Measurements from ENCODE around the gene DEK.
"Not testable (repeated sequence)": the region's sequence is repeated elsewhere in the genome, so short reads cannot be mapped to it uniquely, and the experiment has no call there.

Gene DEK, protein sequence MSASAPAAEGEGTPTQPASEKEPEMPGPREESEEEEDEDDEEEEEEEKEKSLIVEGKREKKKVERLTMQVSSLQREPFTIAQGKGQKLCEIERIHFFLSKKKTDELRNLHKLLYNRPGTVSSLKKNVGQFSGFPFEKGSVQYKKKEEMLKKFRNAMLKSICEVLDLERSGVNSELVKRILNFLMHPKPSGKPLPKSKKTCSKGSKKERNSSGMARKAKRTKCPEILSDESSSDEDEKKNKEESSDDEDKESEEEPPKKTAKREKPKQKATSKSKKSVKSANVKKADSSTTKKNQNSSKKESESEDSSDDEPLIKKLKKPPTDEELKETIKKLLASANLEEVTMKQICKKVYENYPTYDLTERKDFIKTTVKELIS

DNA sequence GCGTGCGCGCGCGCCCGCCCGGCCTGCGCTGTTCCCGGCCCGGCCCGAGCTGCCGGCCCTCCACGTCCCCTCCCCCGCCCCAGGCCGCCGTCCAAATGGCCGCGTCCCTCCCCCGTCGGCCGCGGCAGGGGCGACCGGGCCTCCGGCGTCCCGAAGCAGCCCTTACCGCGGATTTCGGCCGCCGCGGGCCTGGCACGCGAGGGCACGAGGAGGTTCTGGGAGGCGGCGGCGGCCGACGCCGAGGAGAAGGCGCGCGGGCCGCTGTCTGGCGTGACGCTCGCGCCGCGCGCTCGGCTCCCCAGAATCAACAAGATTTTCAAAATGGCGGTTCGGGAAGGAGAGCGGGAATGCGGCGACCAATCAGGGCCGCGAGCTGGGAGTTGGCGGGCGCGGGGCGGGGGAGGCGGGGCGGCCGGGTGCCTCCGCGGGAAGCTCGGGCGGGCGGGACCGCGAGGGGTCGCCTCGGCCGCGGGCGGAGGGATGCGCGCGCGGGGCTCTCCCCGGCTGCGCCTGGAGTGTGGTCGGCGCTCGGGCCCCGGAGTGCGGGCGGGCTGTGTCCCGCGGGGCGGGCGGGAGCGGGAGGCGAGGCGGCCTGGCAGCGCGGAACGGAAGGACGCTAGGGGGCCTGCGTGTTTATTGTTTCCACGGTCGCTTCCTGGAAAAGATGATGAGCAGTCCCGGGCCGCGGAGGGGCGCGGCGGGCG is at the start of gene DEK:
TSS of gene DEK (minus strand) at position 312 of the 704 bp plus-strand sequence. CDS start 543 bp downstream, outside the sequence.
- H3K4me1 ChIP-seq (ENCODE audit: control insufficient read depth, insufficient read depth, low read length) = peaks cover 19% of the 10 kb centered on the region

DNA sequence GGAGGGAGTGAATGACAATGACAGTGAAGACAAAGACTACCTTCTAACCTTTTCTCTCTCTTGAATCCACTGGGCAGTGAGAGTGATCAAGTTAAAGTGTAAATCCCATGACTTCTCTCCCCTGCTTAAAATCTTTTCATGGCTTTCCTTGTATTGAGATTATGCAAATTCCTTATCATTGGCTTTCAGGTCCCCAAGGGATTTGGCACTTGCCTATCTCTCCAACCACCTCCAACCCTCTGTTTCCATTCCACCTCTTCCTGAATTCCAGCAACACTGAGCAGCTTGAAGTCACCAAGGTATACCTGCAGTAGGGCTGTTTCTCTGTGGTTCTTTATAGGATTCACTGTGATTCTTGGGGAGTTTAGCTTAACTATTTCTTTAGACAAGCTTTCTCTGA is 48.0 kb upstream of the DEK start:
- Histone ChIP-seq H3K27me3 (ENCODE audit: control insufficient read depth, insufficient read depth, low read length) (no peaks in the 10 kb centered on the region), H3K9ac (ENCODE audit: low read depth, low read length) (no peak overlapping the region), H3K4me3 (ENCODE audit: low read depth, low read length) (no peak overlapping the region), H3K9me3 (ENCODE audit: control insufficient read depth, insufficient read depth, low read length) (no peaks in the 10 kb centered on the region), H3K36me3 (ENCODE audit: control insufficient read depth, insufficient read depth, low read length) (no peaks in the 10 kb centered on the region), H3K4me1 (ENCODE audit: control insufficient read depth, insufficient read depth, low read length) (no peaks in the 10 kb centered on the region), H3K27ac (ENCODE audit: low read depth, low read length) (no peak overlapping the region)

More for the DNA sequence above, at the start of gene DEK:
- Histone ChIP-seq H3K9ac (ENCODE audit: low read depth, low read length) (peak within 1 kb of the TSS; percentile 99), H3K36me3 (ENCODE audit: control insufficient read depth, insufficient read depth, low read length) (peaks cover 26% of the 10 kb centered on the region), H3K27me3 (ENCODE audit: control insufficient read depth, insufficient read depth, low read length) (no peaks in the 10 kb centered on the region), H3K27ac (ENCODE audit: low read depth, low read length) (peak within 1 kb of the TSS; percentile 97), H3K4me3 (ENCODE audit: low read depth, low read length) (peak within 1 kb of the TSS; percentile 91), H3K9me3 (ENCODE audit: control insufficient read depth, insufficient read depth, low read length) (no peaks in the 10 kb centered on the region)

DNA sequence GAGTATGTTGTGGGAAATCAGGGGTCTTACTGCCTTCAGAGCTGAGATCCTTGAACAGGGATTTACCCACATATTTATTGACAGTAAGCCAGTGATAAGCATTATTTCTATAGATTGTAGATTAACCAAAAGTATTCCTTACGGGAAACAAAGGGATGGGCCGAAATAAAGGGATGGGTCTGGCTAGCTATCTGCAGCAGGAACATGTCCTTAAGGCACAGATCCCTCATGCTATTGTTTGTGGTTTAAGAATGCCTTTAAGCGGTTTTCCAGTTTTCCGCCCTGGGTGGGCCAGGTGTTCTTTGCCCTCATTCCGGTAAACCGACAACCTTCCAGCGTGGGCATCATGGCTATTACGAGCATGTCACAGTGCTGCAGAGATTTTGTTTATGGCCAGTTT is 45.7 kb upstream of the DEK start:
- H3K36me3 ChIP-seq (ENCODE audit: control insufficient read depth, insufficient read depth, low read length); H3K4me3 ChIP-seq (ENCODE audit: low read depth, low read length); H3K27me3 ChIP-seq (ENCODE audit: control insufficient read depth, insufficient read depth, low read length); H3K9me3 ChIP-seq (ENCODE audit: control insufficient read depth, insufficient read depth, low read length); H3K27ac ChIP-seq (ENCODE audit: low read depth, low read length); H3K4me1 ChIP-seq (ENCODE audit: control insufficient read depth, insufficient read depth, low read length); H3K9ac ChIP-seq (ENCODE audit: low read depth, low read length): not testable (repeated sequence)

DNA sequence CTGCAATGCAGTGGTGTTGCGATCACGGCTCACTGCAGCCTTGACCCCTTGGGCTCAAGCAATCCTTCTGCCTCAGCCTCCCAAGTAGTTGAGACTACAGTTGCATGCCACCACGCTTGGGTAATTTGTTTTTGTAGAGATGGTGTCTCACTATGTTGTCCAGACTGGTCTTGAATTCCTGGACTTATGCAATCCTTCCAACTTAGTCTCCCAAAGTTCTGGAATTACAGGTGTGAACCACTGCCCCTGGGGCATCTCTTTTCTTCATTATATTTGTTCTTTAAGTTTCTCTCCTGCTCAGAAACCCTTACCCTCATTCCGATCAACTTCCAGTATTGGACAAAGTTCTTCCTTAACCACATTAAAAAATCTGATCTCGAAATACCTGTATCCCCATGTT is 44.7 kb upstream of the DEK start:
- no peak overlapping the region for H3K27ac ChIP-seq (ENCODE audit: low read depth, low read length)

DNA sequence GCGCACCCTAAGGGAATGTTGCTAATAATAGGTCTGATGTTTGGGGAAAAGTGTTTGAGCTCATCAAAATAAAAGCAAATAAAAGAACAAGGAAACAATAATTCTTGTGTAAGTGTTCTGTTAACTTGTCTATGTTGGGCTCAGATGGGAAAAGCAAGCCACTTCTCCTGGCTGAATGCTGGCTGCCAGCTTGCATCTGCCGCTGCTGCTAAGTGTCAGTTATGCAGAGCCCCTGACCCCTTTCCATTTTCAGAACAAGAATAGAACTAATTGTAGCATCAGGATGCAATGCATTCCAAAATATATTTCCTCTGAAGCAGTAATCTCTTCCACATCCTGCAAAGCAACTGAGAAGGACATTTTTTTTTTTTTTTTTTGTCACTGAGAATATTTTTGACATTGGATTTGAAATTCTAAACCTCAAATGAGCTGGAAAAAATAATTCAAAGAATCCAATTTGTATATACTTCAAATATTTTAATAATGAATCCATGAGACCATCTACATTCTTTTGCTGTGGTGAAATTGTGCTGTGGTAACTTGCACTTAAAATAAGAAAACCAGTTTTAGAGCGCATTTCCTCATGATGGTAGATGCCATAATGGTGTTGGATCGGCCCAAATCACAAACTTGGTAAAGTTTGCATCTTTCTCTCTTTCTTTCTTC is 43.9 kb upstream of the DEK start:
- Histone ChIP-seq H3K4me1 (ENCODE audit: control insufficient read depth, insufficient read depth, low read length) (peaks cover 14% of the 10 kb centered on the region), H3K27me3 (ENCODE audit: control insufficient read depth, insufficient read depth, low read length) (no peaks in the 10 kb centered on the region), H3K27ac (ENCODE audit: low read depth, low read length) (no peak overlapping the region), H3K4me3 (ENCODE audit: low read depth, low read length) (no peak overlapping the region), H3K9me3 (ENCODE audit: control insufficient read depth, insufficient read depth, low read length) (no peaks in the 10 kb centered on the region), H3K9ac (ENCODE audit: low read depth, low read length) (no peak overlapping the region), H3K36me3 (ENCODE audit: control insufficient read depth, insufficient read depth, low read length) (no peaks in the 10 kb centered on the region)

More for the DNA sequence above, 44.7 kb upstream of the DEK start:
- Histone ChIP-seq H3K27me3 (ENCODE audit: control insufficient read depth, insufficient read depth, low read length) (no peaks in the 10 kb centered on the region), H3K4me1 (ENCODE audit: control insufficient read depth, insufficient read depth, low read length) (peaks cover 7% of the 10 kb centered on the region; the same call in 1 of the 2 replicates), H3K36me3 (ENCODE audit: control insufficient read depth, insufficient read depth, low read length) (no peaks in the 10 kb centered on the region), H3K9ac (ENCODE audit: low read depth, low read length) (no peak overlapping the region), H3K4me3 (ENCODE audit: low read depth, low read length) (no peak overlapping the region), H3K9me3 (ENCODE audit: control insufficient read depth, insufficient read depth, low read length) (no peaks in the 10 kb centered on the region)

DNA sequence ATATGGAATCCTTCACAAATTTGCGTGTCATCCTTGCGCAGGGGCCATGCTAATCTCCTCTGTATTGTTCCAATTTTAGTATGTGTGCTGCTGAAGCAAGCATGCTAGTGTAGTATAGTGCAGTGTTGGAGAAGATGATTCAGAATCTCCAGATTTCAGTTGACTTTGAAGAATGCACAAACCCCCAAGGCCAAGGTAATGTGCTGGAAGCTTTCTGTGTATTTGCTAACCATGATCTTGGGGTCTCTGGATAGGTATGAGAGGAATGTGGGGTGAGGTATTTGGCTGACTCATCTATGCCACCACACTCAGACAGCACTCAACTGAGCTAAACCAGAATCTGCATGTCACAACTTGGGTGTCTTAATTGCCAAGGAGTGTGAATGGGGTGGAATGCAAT is 42.6 kb upstream of the DEK start:
- Histone ChIP-seq H3K4me3 (ENCODE audit: low read depth, low read length) (no peak overlapping the region), H3K9me3 (ENCODE audit: control insufficient read depth, insufficient read depth, low read length) (no peaks in the 10 kb centered on the region), H3K4me1 (ENCODE audit: control insufficient read depth, insufficient read depth, low read length) (peaks cover 17% of the 10 kb centered on the region), H3K27me3 (ENCODE audit: control insufficient read depth, insufficient read depth, low read length) (no peaks in the 10 kb centered on the region), H3K27ac (ENCODE audit: low read depth, low read length) (no peak overlapping the region), H3K9ac (ENCODE audit: low read depth, low read length) (no peak overlapping the region), H3K36me3 (ENCODE audit: control insufficient read depth, insufficient read depth, low read length) (no peaks in the 10 kb centered on the region)

DNA sequence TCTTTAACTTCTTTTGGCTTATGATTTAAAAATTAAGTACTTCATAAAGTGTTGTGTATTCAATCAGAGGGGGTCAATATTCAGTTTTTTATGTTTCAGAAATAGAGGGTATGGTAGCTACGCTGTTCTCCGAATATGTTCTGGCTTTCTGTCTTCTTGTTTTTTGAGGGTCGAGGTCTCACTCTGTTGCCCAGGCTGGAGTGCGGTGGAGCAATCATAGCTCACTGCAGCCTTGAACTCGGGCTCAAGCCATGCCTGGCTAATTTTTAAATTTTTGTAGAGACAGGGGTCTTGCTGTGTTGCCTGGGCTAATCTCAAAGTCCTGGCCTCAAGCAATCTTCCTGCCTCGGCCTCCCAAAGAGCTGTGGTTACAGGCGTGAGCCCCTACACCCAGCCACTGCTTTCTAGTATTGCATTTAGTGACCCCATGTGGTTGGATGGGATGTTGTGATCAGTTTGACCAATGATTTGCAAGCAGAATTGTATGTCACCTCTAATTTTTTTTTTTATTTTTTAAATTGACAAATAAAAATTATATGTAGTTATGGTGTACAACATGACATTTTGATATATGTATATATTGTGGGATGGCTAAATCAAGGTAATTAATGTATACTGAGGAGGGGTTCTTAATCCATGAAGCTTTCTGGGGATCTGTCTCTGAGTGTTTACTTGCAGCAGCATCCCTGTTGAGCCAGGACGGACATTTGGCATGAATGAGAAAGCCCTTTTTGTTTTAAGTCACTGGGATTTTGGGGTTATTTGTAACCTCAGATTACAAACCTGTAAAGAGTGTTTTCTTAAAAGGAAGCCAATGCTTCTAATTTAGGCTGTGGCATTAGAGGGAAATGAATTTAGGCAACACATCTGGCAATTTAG is 38.5 kb upstream of the DEK start:
- H3K9me3 ChIP-seq (ENCODE audit: control insufficient read depth, insufficient read depth, low read length) = no peaks in the 10 kb centered on the region
- H3K36me3 ChIP-seq (ENCODE audit: control insufficient read depth, insufficient read depth, low read length) = no peaks in the 10 kb centered on the region
- no peak overlapping the region for H3K9ac ChIP-seq (ENCODE audit: low read depth, low read length)
- H3K27ac ChIP-seq (ENCODE audit: low read depth, low read length) = peak overlapping the region; percentile 52
- H3K4me1 ChIP-seq (ENCODE audit: control insufficient read depth, insufficient read depth, low read length) = peaks cover 17% of the 10 kb centered on the region
- H3K27me3 ChIP-seq (ENCODE audit: control insufficient read depth, insufficient read depth, low read length) = no peaks in the 10 kb centered on the region
- H3K4me3 ChIP-seq (ENCODE audit: low read depth, low read length) = peak overlapping the region; percentile 22; the same call in 1 of the 2 replicates

DNA sequence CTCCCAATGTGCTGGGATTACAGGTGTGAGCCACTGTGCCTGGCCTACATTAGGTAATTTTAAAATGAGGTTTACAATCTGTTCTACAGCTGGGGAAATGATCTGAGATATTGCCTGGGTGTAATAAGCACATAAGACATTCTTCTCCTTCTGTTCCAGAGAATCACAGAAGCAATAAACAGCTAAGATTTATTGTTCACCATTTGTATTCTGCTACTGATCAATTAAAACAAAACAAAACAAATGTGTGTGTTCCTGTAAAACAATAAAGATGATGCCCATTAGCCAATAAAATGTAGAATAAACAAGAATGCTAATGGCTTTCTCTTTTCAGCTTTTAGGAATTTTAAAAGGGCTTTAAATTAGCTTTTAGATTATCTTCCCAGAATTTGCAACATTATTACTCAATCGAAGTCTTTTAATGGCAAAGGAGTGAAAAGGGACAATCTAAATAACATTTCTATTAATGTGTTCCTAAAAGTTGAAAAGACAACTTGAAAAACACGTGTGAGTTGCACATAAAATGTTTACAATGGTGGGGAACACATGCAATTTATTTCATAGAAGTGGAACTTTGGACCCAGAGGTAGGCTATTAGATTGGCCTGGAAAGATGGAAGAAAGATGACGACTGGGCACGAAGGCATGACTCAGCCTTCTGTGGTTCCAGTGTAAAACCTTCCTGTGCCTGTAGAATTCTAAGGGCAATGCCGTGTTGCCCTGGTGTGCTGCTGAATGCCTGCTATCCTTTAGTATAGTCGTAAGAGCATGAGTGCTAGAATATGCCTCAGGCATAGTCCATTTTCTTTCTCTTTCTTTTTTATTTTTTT is 29.0 kb upstream of the DEK start:
- Histone ChIP-seq H3K4me3 (ENCODE audit: low read depth, low read length) (no peak overlapping the region), H3K27me3 (ENCODE audit: control insufficient read depth, insufficient read depth, low read length) (no peaks in the 10 kb centered on the region), H3K9me3 (ENCODE audit: control insufficient read depth, insufficient read depth, low read length) (no peaks in the 10 kb centered on the region), H3K4me1 (ENCODE audit: control insufficient read depth, insufficient read depth, low read length) (peaks cover 4% of the 10 kb centered on the region), H3K9ac (ENCODE audit: low read depth, low read length) (no peak overlapping the region), H3K27ac (ENCODE audit: low read depth, low read length) (no peak overlapping the region), H3K36me3 (ENCODE audit: control insufficient read depth, insufficient read depth, low read length) (no peaks in the 10 kb centered on the region)

DNA sequence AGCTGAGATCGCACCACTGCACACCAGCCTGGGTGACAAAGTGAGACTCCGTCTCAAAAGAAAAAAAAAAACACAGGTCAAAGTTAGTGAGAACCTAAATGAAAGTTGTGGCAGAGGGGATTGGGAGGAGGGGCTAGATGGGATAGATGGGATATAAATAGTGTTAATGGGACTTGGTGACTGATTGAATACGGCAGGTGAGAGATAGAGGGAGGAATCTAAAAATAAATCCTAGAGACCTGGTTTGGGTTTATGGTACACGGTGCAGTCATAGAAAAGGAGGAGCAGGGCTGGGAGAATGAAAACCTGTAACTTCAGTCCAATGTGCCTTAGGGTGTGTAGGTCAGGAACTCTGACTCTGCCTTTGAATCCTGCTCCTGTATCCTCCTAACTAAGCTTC is 25.0 kb upstream of the DEK start:
- no peaks in the 10 kb centered on the region for H3K36me3 ChIP-seq (ENCODE audit: control insufficient read depth, insufficient read depth, low read length)
- no peak overlapping the region for H3K9ac ChIP-seq (ENCODE audit: low read depth, low read length)
- no peaks in the 10 kb centered on the region for H3K9me3 ChIP-seq (ENCODE audit: control insufficient read depth, insufficient read depth, low read length)
- H3K27me3 ChIP-seq (ENCODE audit: control insufficient read depth, insufficient read depth, low read length) = no peaks in the 10 kb centered on the region
- no peak overlapping the region for H3K27ac ChIP-seq (ENCODE audit: low read depth, low read length)
- no peak overlapping the region for H3K4me3 ChIP-seq (ENCODE audit: low read depth, low read length)
- 0 out of 2 replicates have a peak, but pooled peaks cover 3% of the 10 kb centered on the region for H3K4me1 ChIP-seq (ENCODE audit: control insufficient read depth, insufficient read depth, low read length)

DNA sequence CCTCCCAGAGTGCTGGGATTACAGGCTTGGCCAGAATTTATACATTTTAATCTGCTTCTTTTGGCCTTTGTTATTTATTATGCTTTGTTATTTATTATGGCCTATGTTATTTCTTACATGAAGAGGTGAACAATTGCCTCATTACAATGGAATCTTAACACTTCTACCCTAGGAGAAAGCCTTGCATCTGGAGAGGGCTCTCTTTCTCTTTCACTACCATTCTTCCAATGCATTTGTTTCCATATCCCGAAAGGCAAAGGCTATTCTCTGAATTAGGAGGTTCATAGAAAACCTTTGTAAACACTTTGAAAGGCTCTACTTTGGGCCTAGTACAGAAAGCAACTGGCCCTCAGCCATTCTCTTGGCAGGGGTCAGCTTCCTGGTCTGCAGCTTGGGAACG is 19.9 kb upstream of the DEK start:
- Histone ChIP-seq H3K4me1 (ENCODE audit: control insufficient read depth, insufficient read depth, low read length) (0 out of 2 replicates have a peak, but pooled peaks cover 5% of the 10 kb centered on the region), H3K27ac (ENCODE audit: low read depth, low read length) (peak overlapping the region; percentile 46), H3K36me3 (ENCODE audit: control insufficient read depth, insufficient read depth, low read length) (no peaks in the 10 kb centered on the region), H3K27me3 (ENCODE audit: control insufficient read depth, insufficient read depth, low read length) (peaks cover 4% of the 10 kb centered on the region), H3K9ac (ENCODE audit: low read depth, low read length) (no peak overlapping the region), H3K4me3 (ENCODE audit: low read depth, low read length) (no peak overlapping the region), H3K9me3 (ENCODE audit: control insufficient read depth, insufficient read depth, low read length) (no peaks in the 10 kb centered on the region)
